GM23338 (cell line): ENCODE data around the gene COL1A2. TPM values are rescaled to one million over a fixed set of nuclear protein-coding genes. Genes with fewer than 3 reads are reported as not detected.

Experiments
- ATAC-seq: fragments of 200-7000 bp; cut with Tn5 transposase; 3 replicates; pipeline ENCODE4 v1.9.1; 2020
- DNase-seq: peaks from one replicate; pipeline ENCODE4 v3.0.0-alpha.2; 2015; ENCODE audit warnings: low spot score
- H2AFZ ChIP-seq: fragments of 200-600 bp; sonication (generic); 2 replicates; pipeline ENCODE4 v1.8.0; 2016; ENCODE audit warnings: antibody characterized with exemption, mild to moderate bottlenecking, moderate library complexity
- H3F3A ChIP-seq: fragments of 200-600 bp; sonication (generic); replicated peaks from 2 replicates; pipeline ENCODE4 v1.8.0; 2017; ENCODE audit warnings: antibody characterized with exemption, mixed run types, low read depth
- H3K27ac ChIP-seq: fragments of 200-600 bp; sonication (generic); 2 replicates; pipeline ENCODE4 v1.6.1; 2016; ENCODE audit warnings: low read depth
- H3K27me3 ChIP-seq: fragments of 200-600 bp; sonication (generic); 2 replicates; pipeline ENCODE4 v1.8.0; 2016; ENCODE audit warnings: mild to moderate bottlenecking, mixed run types, moderate library complexity; ENCODE audit not compliant: insufficient read depth
- H3K36me3 ChIP-seq: fragments of 200-600 bp; sonication (generic); 2 replicates; pipeline ENCODE4 v1.8.0; 2016; ENCODE audit warnings: mild to moderate bottlenecking; ENCODE audit not compliant: insufficient read depth
- H3K4me1 ChIP-seq: fragments of 200-600 bp; sonication (generic); 2 replicates; pipeline ENCODE4 v1.8.0; 2016; ENCODE audit warnings: mild to moderate bottlenecking, moderate library complexity; ENCODE audit not compliant: insufficient read depth
- H3K4me2 ChIP-seq: fragments of 200-600 bp; sonication (generic); 2 replicates; pipeline ENCODE4 v1.7.1; 2017; ENCODE audit warnings: mixed run types
- H3K4me3 ChIP-seq: fragments of 200-600 bp; sonication (generic); 2 replicates; pipeline ENCODE4 v1.6.1; 2016; ENCODE audit warnings: mixed run types
- H3K79me2 ChIP-seq: fragments of 200-600 bp; sonication (generic); replicated peaks from 2 replicates; pipeline ENCODE4 v1.8.0; 2017; ENCODE audit warnings: mild to moderate bottlenecking; ENCODE audit not compliant: insufficient read depth
- H3K9me2 ChIP-seq: fragments of 200-600 bp; sonication (generic); 2 replicates; pipeline ENCODE4 v1.8.0; 2017; ENCODE audit not compliant: insufficient read depth
- H4K20me1 ChIP-seq: fragments of 200-600 bp; sonication (generic); replicated peaks from 2 replicates; pipeline ENCODE4 v1.8.0; 2017; ENCODE audit warnings: mild to moderate bottlenecking; ENCODE audit not compliant: insufficient read depth
- H3K27ac Mint-ChIP-seq: 2 replicates; pipeline ENCODE4 v1.8.0; 2020; ENCODE audit warnings: inconsistent platforms, mild to moderate bottlenecking, moderate library complexity, mixed read lengths
- H3K27me3 Mint-ChIP-seq: 3 replicates; pipeline ENCODE4 v1.8.0; 2022; ENCODE audit warnings: low read depth, mild to moderate bottlenecking, moderate library complexity, mixed read lengths, inconsistent platforms; ENCODE audit not compliant: insufficient read depth, poor library complexity
- H3K36me3 Mint-ChIP-seq: 3 replicates; pipeline ENCODE4 v1.8.0; 2021; ENCODE audit warnings: low read depth, mild to moderate bottlenecking, inconsistent platforms, moderate library complexity, mixed read lengths
- H3K4me1 Mint-ChIP-seq: 3 replicates; pipeline ENCODE4 v1.8.0; 2020; ENCODE audit warnings: mild to moderate bottlenecking, inconsistent platforms, mixed read lengths
- H3K4me3 Mint-ChIP-seq: 3 replicates; pipeline ENCODE4 v1.8.0; 2021; ENCODE audit warnings: moderate library complexity, mild to moderate bottlenecking, inconsistent platforms, mixed read lengths
- H3K9me3 Mint-ChIP-seq: 3 replicates; pipeline ENCODE4 v1.8.0; 2020; ENCODE audit warnings: moderate library complexity, mild to moderate bottlenecking, inconsistent platforms, mixed read lengths
- CREB1 ChIP-seq: fragments of 250-450 bp; sonication (Bioruptor Pico); IDR thresholded peaks from 2 replicates; pipeline ENCODE4 v1.5.0; 2020; ENCODE audit warnings: low read depth, mild to moderate bottlenecking, moderate library complexity
- CTCF ChIP-seq, 2 experiments: fragments of 200-600 bp in 1 of 2; sonication (generic) in 1 of 2; conservative IDR thresholded peaks; 2 replicates each; pipeline versions ENCODE4 v1.5.1 to v1.6.1; 2016 to 2017; ENCODE audit warnings: antibody characterized with exemption in 2 of 2, low read depth in 2 of 2, mild to moderate bottlenecking in 2 of 2, moderate library complexity in 1 of 2
- ETS1 ChIP-seq: IDR thresholded peaks from 2 replicates; pipeline ENCODE4 v1.6.1; 2016; ENCODE audit warnings: antibody characterized with exemption
- REST ChIP-seq: IDR thresholded peaks from one replicate; pipeline ENCODE4 v1.6.1; 2018; ENCODE audit warnings: antibody characterized with exemption; ENCODE audit not compliant: unreplicated experiment
- ZNF114 ChIP-seq: fragments of 250-450 bp; sonication (Bioruptor Pico); IDR thresholded peaks from 2 replicates; pipeline ENCODE4 v1.5.0; 2020; ENCODE audit warnings: mild to moderate bottlenecking, moderate library complexity
- ZNF462 ChIP-seq: fragments of 250-450 bp; sonication (Bioruptor Pico); IDR thresholded peaks from 2 replicates; pipeline ENCODE4 v1.5.0; 2020; ENCODE audit warnings: mild to moderate bottlenecking, moderate library complexity
- polyA plus RNA-seq: library from polyadenylated mRNA; unstranded; fragments of >200 nt; fragmentation: Nextera tagmentation; extraction: Ambion mirVana; gene quantifications from 2 replicates; pipeline ENCODE4 v1.2.1, GENCODE V29; 2016
- total RNA-seq: library from RNA; depleted of rRNA; stranded (reverse); fragments of >200 nt; shearing (Covaris generic); gene quantifications from 2 replicates; pipeline ENCODE4 v1.2.3, GENCODE V29; 2014

COL1A2 gene
- total and polyA plus RNA-seq, 2 experiments from 2014 or later: 32.0 to 67.0 TPM

GRCh38 chr7:94429153-94429552 lies 34.5 kb downstream of the COL1A2 start:
- H3K79me2 ChIP-seq: no peaks in the 10 kb centered on the region
- no peaks in the 10 kb centered on the region for H3F3A ChIP-seq
- Mint-ChIP-seq H3K4me3 (no peak overlapping the region), H3K36me3 (peaks cover 47% of the 10 kb centered on the region), H3K27ac (no peak overlapping the region), H3K9me3 (no peaks in the 10 kb centered on the region), H3K4me1 (no peaks in the 10 kb centered on the region), H3K27me3 (peaks cover 2% of the 10 kb centered on the region)
- H3K27ac ChIP-seq: no peak overlapping the region
- no peak overlapping the region for H3K4me3 ChIP-seq
- H2AFZ ChIP-seq: no peak overlapping the region
- H3K36me3 ChIP-seq: peaks cover 46% of the 10 kb centered on the region
- H3K9me2 ChIP-seq: no peaks in the 10 kb centered on the region
- H3K4me2 ChIP-seq: no peak overlapping the region
- no peaks in the 10 kb centered on the region for H4K20me1 ChIP-seq
- no peaks in the 10 kb centered on the region for H3K27me3 ChIP-seq
- ATAC-seq (no peak), DNase-seq (no peak)
- TF ChIP-seq ETS1: no peak
- no peak for TF ChIP-seq CTCF (conservative IDR thresholded peaks at IDR 0.05; ENCODE audit: low read depth in 2 of 2)
- TF ChIP-seq REST: no peak
- no peak for TF ChIP-seq ZNF114
- no peak for TF ChIP-seq CREB1 (CRISPR knock-in tag)
- no peak for TF ChIP-seq ZNF462 (CRISPR knock-in tag)
- no peaks in the 10 kb centered on the region for H3K4me1 ChIP-seq
